ENCODE results near the gene MSL3.

Gene MSL3

GRCh38 chrX:11792461-11793421 lies 34.7 kb downstream of the MSL3 start:
- TF ChIP-seq NFIC (IDR thresholded peaks at IDR 0.05) = no peak
- TF ChIP-seq TAF1 (IDR thresholded peaks at IDR 0.05; ENCODE audit: low read depth) = no peak
- TF ChIP-seq MAX (IDR thresholded peaks at IDR 0.05) = no peak
- TF ChIP-seq, protein P1, sequence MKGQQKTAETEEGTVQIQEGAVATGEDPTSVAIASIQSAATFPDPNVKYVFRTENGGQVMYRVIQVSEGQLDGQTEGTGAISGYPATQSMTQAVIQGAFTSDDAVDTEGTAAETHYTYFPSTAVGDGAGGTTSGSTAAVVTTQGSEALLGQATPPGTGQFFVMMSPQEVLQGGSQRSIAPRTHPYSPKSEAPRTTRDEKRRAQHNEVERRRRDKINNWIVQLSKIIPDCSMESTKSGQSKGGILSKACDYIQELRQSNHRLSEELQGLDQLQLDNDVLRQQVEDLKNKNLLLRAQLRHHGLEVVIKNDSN (IDR thresholded peaks at IDR 0.05) = no peak
- no peak for TF ChIP-seq TEAD4 (IDR thresholded peaks at IDR 0.05)
- no peak for TF ChIP-seq TCF12 (IDR thresholded peaks at IDR 0.05; ENCODE audit: low read depth)
- no peak for TF ChIP-seq EGR1 (IDR thresholded peaks at IDR 0.05)
- TF ChIP-seq EP300 (IDR thresholded peaks at IDR 0.05; ENCODE audit: borderline replicate concordance) = no peak
- no peak for TF ChIP-seq CREB1 (IDR thresholded peaks at IDR 0.05; ENCODE audit: low read depth)
- no peak for TF ChIP-seq REST (IDR thresholded peaks at IDR 0.05; ENCODE audit: low read depth)
- TF ChIP-seq RAD21 (IDR thresholded peaks at IDR 0.05; ENCODE audit: low read depth) = no peak
- TF ChIP-seq CEBPB (IDR thresholded peaks at IDR 0.05) = no peak
- no peak for TF ChIP-seq FOXM1 (IDR thresholded peaks at IDR 0.05; ENCODE audit: borderline replicate concordance, low read depth)
- TF ChIP-seq ZBTB7A (IDR thresholded peaks at IDR 0.05; ENCODE audit: low read depth) = no peak

DNA sequence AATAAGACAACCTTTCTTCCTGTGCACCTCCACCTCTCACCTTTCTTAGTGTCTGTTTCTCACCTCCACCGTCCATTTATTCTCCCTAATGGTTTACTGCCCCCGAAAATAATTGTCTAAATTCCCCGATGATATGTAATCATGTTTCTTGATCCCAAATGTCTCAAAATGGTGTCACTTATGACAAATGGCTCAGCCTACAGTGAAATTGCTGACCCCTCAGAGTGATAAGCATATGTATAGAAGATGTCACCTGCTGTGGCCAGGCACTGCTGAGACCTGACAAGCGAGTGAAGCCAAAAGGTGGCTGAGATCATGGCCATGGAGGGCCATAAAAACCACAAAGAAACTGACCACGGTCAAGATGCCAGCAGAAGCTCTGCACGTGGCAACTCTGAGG lies 35.7 kb downstream of the MSL3 start:
- TF ChIP-seq EGR1 (IDR thresholded peaks at IDR 0.05) (no peak), REST (IDR thresholded peaks at IDR 0.05; ENCODE audit: low read depth) (no peak), FOXM1 (IDR thresholded peaks at IDR 0.05; ENCODE audit: borderline replicate concordance, low read depth) (no peak), TEAD4 (IDR thresholded peaks at IDR 0.05) (no peak), EP300 (IDR thresholded peaks at IDR 0.05; ENCODE audit: borderline replicate concordance) (no peak), YY1 (IDR thresholded peaks at IDR 0.05; ENCODE audit: low read depth) (no peak), ZBTB7A (IDR thresholded peaks at IDR 0.05; ENCODE audit: low read depth) (no peak), RAD21 (IDR thresholded peaks at IDR 0.05; ENCODE audit: low read depth) (no peak), CEBPB (IDR thresholded peaks at IDR 0.05) (no peak), MAX (IDR thresholded peaks at IDR 0.05) (no peak), TAF1 (IDR thresholded peaks at IDR 0.05; ENCODE audit: low read depth) (no peak), CREB1 (IDR thresholded peaks at IDR 0.05; ENCODE audit: low read depth) (no peak)
- TF ChIP-seq, protein P1 (IDR thresholded peaks at IDR 0.05) = no peak

GRCh38 chrX:11813341-11813740 lies 55.3 kb downstream of the MSL3 start:
- TF ChIP-seq ZBTB7A (IDR thresholded peaks at IDR 0.05; ENCODE audit: low read depth) (no peak), TCF12 (IDR thresholded peaks at IDR 0.05; ENCODE audit: low read depth) (no peak), CEBPB (IDR thresholded peaks at IDR 0.05) (no peak), MAX (IDR thresholded peaks at IDR 0.05) (no peak), EGR1 (IDR thresholded peaks at IDR 0.05) (no peak), EP300 (IDR thresholded peaks at IDR 0.05; ENCODE audit: borderline replicate concordance) (no peak), TAF1 (IDR thresholded peaks at IDR 0.05; ENCODE audit: low read depth) (no peak), NFIC (IDR thresholded peaks at IDR 0.05) (no peak), YY1 (IDR thresholded peaks at IDR 0.05; ENCODE audit: low read depth) (no peak), RAD21 (IDR thresholded peaks at IDR 0.05; ENCODE audit: low read depth) (no peak), REST (IDR thresholded peaks at IDR 0.05; ENCODE audit: low read depth) (no peak), CREB1 (IDR thresholded peaks at IDR 0.05; ENCODE audit: low read depth) (no peak), FOXM1 (IDR thresholded peaks at IDR 0.05; ENCODE audit: borderline replicate concordance, low read depth) (no peak), TEAD4 (IDR thresholded peaks at IDR 0.05) (no peak)
- TF ChIP-seq, protein P1 (IDR thresholded peaks at IDR 0.05) = no peak
